Body of pancreas (tissue), 4 donors: ENCODE measurements around the gene ZBTB20. TPM values are rescaled to one million over a fixed set of nuclear protein-coding genes. Genes with fewer than 3 reads are reported as not detected.

ENCODE experiments used
- ATAC-seq: fragments of 150-250 bp; one replicate; pipeline ENCODE4 v1.9.1; 2016
- DNase-seq, 4 donors: peaks; one replicate each; pipeline ENCODE4 v3.0.0-alpha.2; 2019
- H3K27ac ChIP-seq, 4 donors: fragments of 200-600 bp; sonication (generic); 1 replicate in 3 of 4; 2 replicates in 1 of 4; pipeline versions ENCODE4 v1.5.1 to v1.6.1; 2016 to 2019; ENCODE audit warnings: mild to moderate bottlenecking in 1 of 4, mixed read lengths in 1 of 4, moderate library complexity in 1 of 4
- H3K27me3 ChIP-seq, 2 donors: fragments of 200-600 bp; sonication (generic); one replicate each; pipeline ENCODE4 v1.6.0; 2016; ENCODE audit warnings: mild to moderate bottlenecking in 1 of 2
- H3K36me3 ChIP-seq, 2 donors: fragments of 200-600 bp; sonication (generic); replicated peaks in 1 of 2; 2 replicates each; pipeline ENCODE4 v1.5.1; 2016; ENCODE audit warnings: low read depth in 2 of 2; ENCODE audit not compliant: insufficient read depth in 1 of 2
- H3K4me1 ChIP-seq: fragments of 200-600 bp; sonication (generic); one replicate; pipeline ENCODE4 v1.6.0; 2016
- H3K4me3 ChIP-seq, 2 donors: fragments of 200-600 bp; sonication (generic); 1 replicate in 1 of 2; 2 replicates in 1 of 2; pipeline ENCODE4 v1.5.1; 2016 to 2019
- H3K9me3 ChIP-seq, 3 donors: fragments of 200-600 bp; sonication (generic); 1 replicate in 2 of 3; 2 replicates in 1 of 3; pipeline ENCODE4 v1.5.1; 2016
- POLR2A ChIP-seq, 3 donors: fragments of 450-650 bp; IDR thresholded peaks; one replicate each; pipeline ENCODE4 v1.6.1; 2016; ENCODE audit warnings: antibody characterized with exemption in 3 of 3, mild to moderate bottlenecking in 2 of 3
- WGBS, 2 donors: methylation state at CpG; one replicate each; pipeline ENCODE4 v1.1.5; 2017; 5-methylcytosine and 5-hydroxymethylcytosine counted together
- intact Hi-C: fragments of 100-400 bp; cut with DNase I; formaldehyde crosslinking; loops from one replicate; pipeline ENCODE4 v1.15.1; 2023
- total RNA-seq, 2 donors: library from RNA; depleted of rRNA; stranded (reverse); fragments of >200 nt; gene quantifications; one replicate each; pipeline ENCODE4 v1.1.0, GENCODE V29; 2016
- TF ChIP-seq, protein P1 (sequence below), 7 experiments: fragments of 450-650 bp in 4 of 7; fragments of 200-600 bp in 3 of 7; sonication (generic) in 3 of 7; IDR thresholded peaks; one replicate each; pipeline ENCODE4 v1.5.1; 2016 to 2019; ENCODE audit warnings: antibody characterized with exemption in 7 of 7

The ZBTB20 gene
- total RNA-seq, 2 donors from 2014 or later: 48.3 to 77.1 TPM

GRCh38 chr3:114716916-114717315, 430.2 kb downstream of the ZBTB20 start:
- Histone ChIP-seq H3K27ac (peak overlapping the region; percentile 79 to 90 (median 88)), H3K36me3 (no peaks in the 10 kb centered on the region), H3K4me1 (peaks cover 69% of the 10 kb centered on the region), H3K27me3 (no peaks in the 10 kb centered on the region), H3K9me3 (no peaks in the 10 kb centered on the region), H3K4me3 (no peak overlapping the region)
- no peak for TF ChIP-seq POLR2A (IDR thresholded peaks at IDR 0.05)
- TF ChIP-seq, protein P1, sequence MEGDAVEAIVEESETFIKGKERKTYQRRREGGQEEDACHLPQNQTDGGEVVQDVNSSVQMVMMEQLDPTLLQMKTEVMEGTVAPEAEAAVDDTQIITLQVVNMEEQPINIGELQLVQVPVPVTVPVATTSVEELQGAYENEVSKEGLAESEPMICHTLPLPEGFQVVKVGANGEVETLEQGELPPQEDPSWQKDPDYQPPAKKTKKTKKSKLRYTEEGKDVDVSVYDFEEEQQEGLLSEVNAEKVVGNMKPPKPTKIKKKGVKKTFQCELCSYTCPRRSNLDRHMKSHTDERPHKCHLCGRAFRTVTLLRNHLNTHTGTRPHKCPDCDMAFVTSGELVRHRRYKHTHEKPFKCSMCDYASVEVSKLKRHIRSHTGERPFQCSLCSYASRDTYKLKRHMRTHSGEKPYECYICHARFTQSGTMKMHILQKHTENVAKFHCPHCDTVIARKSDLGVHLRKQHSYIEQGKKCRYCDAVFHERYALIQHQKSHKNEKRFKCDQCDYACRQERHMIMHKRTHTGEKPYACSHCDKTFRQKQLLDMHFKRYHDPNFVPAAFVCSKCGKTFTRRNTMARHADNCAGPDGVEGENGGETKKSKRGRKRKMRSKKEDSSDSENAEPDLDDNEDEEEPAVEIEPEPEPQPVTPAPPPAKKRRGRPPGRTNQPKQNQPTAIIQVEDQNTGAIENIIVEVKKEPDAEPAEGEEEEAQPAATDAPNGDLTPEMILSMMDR (IDR thresholded peaks at IDR 0.05): no peak
- ATAC-seq: no peak
- intact Hi-C loops: no loop called here
- DNase-seq: no peak

DNA sequence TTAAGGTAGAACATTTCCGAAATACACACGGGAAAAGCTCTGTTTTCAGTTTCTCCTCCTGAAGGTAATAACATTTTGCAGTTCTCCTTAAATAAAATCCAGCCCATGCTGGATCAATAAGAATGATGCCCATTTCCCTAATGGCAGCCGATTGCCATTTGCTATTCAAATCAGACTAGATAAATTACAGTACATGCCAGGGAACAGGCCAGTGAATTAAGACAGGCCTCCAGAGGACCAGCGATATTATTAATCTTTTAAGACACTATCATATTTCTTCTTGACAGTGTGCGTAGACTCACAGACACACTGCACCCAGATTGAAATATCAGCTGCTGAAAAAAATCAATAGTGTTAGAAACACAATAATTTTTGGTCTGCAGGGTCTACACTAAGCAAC, 431.0 kb downstream of the ZBTB20 start:
- intact Hi-C loops: no loop called here
- TF ChIP-seq, protein P1 (IDR thresholded peaks at IDR 0.05): no peak
- no peak for TF ChIP-seq POLR2A (IDR thresholded peaks at IDR 0.05)
- Histone ChIP-seq H3K4me1 (peaks cover 71% of the 10 kb centered on the region), H3K27me3 (no peaks in the 10 kb centered on the region), H3K36me3 (no peaks in the 10 kb centered on the region), H3K9me3 (no peaks in the 10 kb centered on the region), H3K4me3 (no peak overlapping the region), H3K27ac (peak overlapping the region; percentile 60 to 90 (median 84))
- ATAC-seq (no peak), DNase-seq (no peak)
- WGBS, 2 donors: 21 to 29% methylated on average over 5 of the region's 5 CpGs

DNA sequence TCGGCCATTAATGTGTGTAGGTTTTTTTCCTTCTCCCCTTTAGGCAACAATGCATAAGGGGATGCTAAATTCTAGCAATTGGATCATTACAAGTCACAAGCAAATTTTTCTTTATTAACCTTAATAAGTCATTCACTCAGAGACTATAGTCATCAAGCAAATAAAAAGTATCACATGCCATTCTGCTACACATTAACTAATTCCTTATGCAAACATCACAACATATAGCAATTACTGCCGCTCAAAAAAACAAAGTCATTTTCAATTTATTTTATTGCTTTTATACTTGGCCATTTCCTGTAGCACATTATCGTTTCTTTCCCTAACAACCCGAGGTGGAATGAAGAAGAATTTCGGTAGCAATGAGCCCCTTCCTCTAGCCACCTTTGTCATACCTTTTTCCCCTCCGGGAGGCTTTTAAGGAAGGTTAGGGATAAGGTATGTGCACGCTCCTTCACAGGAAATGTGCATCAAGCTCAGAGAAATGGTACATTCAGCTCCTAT, 432.1 kb downstream of the ZBTB20 start:
- ATAC-seq (no peak), DNase-seq (no peak)
- Histone ChIP-seq H3K27me3 (no peaks in the 10 kb centered on the region), H3K4me3 (no peak overlapping the region), H3K4me1 (peaks cover 62% of the 10 kb centered on the region), H3K36me3 (no peaks in the 10 kb centered on the region), H3K27ac (peak overlapping the region; percentile 60 to 90 (median 84)), H3K9me3 (no peaks in the 10 kb centered on the region)
- TF ChIP-seq, protein P1 (IDR thresholded peaks at IDR 0.05): no peak
- TF ChIP-seq POLR2A (IDR thresholded peaks at IDR 0.05): no peak
- intact Hi-C loops: no loop called here
- WGBS, 2 donors: 59 to 68% methylated on average over 7 of the region's 7 CpGs

- Histone ChIP-seq H3K9me3 (no peaks in the 10 kb centered on the region), H3K4me1 (peaks cover 58% of the 10 kb centered on the region), H3K27me3 (no peaks in the 10 kb centered on the region), H3K36me3 (no peaks in the 10 kb centered on the region), H3K4me3 (no peak overlapping the region), H3K27ac (peak overlapping the region in 3 of 4 donors; percentile 79 to 90 (median 88))
- no peak for ATAC-seq
- TF ChIP-seq, protein P1 (IDR thresholded peaks at IDR 0.05): no peak
- no peak for TF ChIP-seq POLR2A (IDR thresholded peaks at IDR 0.05)
- 83 to 84% methylated on average over 2 of the region's 2 CpGs for WGBS, 2 donors
- intact Hi-C loops: no loop called here
- peak in 1 of 4 donors; percentile 16 for DNase-seq
Measured at GRCh38 chr3:114714237-114714636, 432.9 kb downstream of the ZBTB20 start.
